GM18861 (cell line): Measurements from ENCODE around the gene PLEKHH2.
"Not testable (repeated sequence)": the region's sequence is repeated elsewhere in the genome, so short reads cannot be mapped to it uniquely, and the experiment has no call there.

Experiments
- ATAC-seq: cut with Tn5 transposase; IDR thresholded peaks from one replicate; pipeline ENCODE4 v1.9.1; 2021; ENCODE audit not compliant: unreplicated experiment

The PLEKHH2 gene

GRCh38 chr2:43636153-43636552 is 907 bp upstream of the PLEKHH2 start:
- not testable (repeated sequence) for ATAC-seq

GRCh38 chr2:43636621-43637020 is 439 bp upstream of the PLEKHH2 start:
- no peak for ATAC-seq

GRCh38 chr2:43642363-43642762 is 5.3 kb downstream of the PLEKHH2 start:
- ATAC-seq, result no peak

- no peak for ATAC-seq
Measured at GRCh38 chr2:43643680-43644079, 6.6 kb downstream of the PLEKHH2 start.

- ATAC-seq, result no peak
Measured at GRCh38 chr2:43648994-43649701, 12.1 kb downstream of the PLEKHH2 start.

GRCh38 chr2:43653506-43653905 is 16.4 kb downstream of the PLEKHH2 start:
- no peak for ATAC-seq

- no peak for ATAC-seq
Measured at GRCh38 chr2:43657241-43657640, 20.2 kb downstream of the PLEKHH2 start.

GRCh38 chr2:43675646-43676321 is 38.7 kb downstream of the PLEKHH2 start:
- ATAC-seq, result no peak

- no peak for ATAC-seq
Measured at GRCh38 chr2:43676322-43677050, 39.4 kb downstream of the PLEKHH2 start, which contains the start of gene C1GALT1C1L. Gene C1GALT1C1L, minus strand, starts transcription at chr2:43676429. Its CDS starts 107 bp downstream, at chr2:43676322.

- not testable (repeated sequence) for ATAC-seq
Measured at GRCh38 chr2:43677783-43678182, 40.7 kb downstream of the PLEKHH2 start.

- ATAC-seq, result no peak
Measured at GRCh38 chr2:43685357-43685756, 48.3 kb downstream of the PLEKHH2 start.

GRCh38 chr2:43689999-43690398 is 52.9 kb downstream of the PLEKHH2 start:
- no peak for ATAC-seq

- ATAC-seq, result no peak
Measured at GRCh38 chr2:43692428-43692994, 55.5 kb downstream of the PLEKHH2 start.

GRCh38 chr2:43698140-43698539 is 61.1 kb downstream of the PLEKHH2 start:
- not testable (repeated sequence) for ATAC-seq

GRCh38 chr2:43699761-43700160 is 62.7 kb downstream of the PLEKHH2 start:
- no peak for ATAC-seq

- no peak for ATAC-seq
Measured at GRCh38 chr2:43701111-43701510, 64.1 kb downstream of the PLEKHH2 start.

GRCh38 chr2:43707255-43708015 is 70.4 kb downstream of the PLEKHH2 start:
- ATAC-seq, result no peak

GRCh38 chr2:43708178-43708577 is 71.1 kb downstream of the PLEKHH2 start:
- no peak for ATAC-seq

- ATAC-seq, result no peak
Measured at GRCh38 chr2:43708891-43709290, 71.8 kb downstream of the PLEKHH2 start.

- ATAC-seq, result no peak
Measured at GRCh38 chr2:43710866-43711265, 73.8 kb downstream of the PLEKHH2 start.

- no peak for ATAC-seq
Measured at GRCh38 chr2:43714164-43714563, 77.1 kb downstream of the PLEKHH2 start.
